Uterus (tissue), 2 donors: ENCODE measurements around the gene PCBP1.

Experiments used
- POLR2A ChIP-seq, 2 donors: fragments of 450-650 bp; IDR thresholded peaks; one replicate each; pipeline ENCODE4 v1.6.1; 2016; ENCODE audit warnings: antibody characterized with exemption in 2 of 2, mild to moderate bottlenecking in 1 of 2, moderate library complexity in 1 of 2
- TF ChIP-seq, protein P1 (sequence below), 4 experiments: fragments of 200-600 bp in 2 of 4; fragments of 450-650 bp in 2 of 4; sonication (generic) in 2 of 4; IDR thresholded peaks; one replicate each; pipeline ENCODE4 v1.5.1; 2016 to 2019; ENCODE audit warnings: antibody characterized with exemption in 4 of 4, mild to moderate bottlenecking in 2 of 4, moderate library complexity in 1 of 4

DNA sequence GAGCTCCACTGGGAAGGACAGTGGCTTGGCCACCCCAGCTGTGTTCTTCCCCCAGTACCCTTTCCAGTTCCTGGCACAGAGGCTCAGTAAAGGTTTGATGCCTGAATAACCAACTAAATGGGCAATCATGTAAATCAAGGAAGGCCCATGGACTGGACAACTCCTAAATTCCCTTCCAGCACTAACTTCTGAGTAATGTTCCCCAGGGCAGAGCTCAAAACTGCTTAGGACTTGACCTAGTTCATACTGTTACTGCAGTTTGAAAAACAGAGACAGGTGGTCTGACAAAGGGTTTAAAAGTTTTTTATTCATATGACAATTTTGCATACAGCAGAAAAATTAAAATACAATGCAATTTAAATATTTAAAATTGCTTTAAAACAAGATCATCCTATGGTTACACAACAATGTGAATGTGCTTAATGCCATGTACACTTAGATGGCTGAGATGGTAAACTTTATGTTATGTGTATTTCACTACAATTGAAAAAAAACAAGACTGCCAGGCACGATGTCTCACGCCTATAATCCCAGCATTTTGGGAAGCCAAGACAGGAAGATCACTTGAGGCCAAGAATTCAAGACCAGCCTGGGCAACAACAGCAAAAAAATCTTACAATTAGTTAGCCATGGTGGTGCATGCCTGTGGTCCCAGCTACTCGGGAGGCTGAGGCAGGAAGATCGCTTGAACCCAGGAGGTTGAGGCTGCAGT is 26.2 kb downstream of the PCBP1 start:
- TF ChIP-seq POLR2A (IDR thresholded peaks at IDR 0.05), result no peak
- TF ChIP-seq, protein P1, sequence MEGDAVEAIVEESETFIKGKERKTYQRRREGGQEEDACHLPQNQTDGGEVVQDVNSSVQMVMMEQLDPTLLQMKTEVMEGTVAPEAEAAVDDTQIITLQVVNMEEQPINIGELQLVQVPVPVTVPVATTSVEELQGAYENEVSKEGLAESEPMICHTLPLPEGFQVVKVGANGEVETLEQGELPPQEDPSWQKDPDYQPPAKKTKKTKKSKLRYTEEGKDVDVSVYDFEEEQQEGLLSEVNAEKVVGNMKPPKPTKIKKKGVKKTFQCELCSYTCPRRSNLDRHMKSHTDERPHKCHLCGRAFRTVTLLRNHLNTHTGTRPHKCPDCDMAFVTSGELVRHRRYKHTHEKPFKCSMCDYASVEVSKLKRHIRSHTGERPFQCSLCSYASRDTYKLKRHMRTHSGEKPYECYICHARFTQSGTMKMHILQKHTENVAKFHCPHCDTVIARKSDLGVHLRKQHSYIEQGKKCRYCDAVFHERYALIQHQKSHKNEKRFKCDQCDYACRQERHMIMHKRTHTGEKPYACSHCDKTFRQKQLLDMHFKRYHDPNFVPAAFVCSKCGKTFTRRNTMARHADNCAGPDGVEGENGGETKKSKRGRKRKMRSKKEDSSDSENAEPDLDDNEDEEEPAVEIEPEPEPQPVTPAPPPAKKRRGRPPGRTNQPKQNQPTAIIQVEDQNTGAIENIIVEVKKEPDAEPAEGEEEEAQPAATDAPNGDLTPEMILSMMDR (IDR thresholded peaks at IDR 0.05), result no peak
